ENCODE measurements around the gene SEBOX. TPM values are rescaled to one million over a fixed set of nuclear protein-coding genes. Genes with fewer than 3 reads are reported as not detected.

SEBOX gene, protein sequence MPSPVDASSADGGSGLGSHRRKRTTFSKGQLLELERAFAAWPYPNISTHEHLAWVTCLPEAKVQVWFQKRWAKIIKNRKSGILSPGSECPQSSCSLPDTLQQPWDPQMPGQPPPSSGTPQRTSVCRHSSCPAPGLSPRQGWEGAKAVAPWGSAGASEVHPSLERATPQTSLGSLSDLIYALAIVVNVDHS
- not detected in 5 replicates for total RNA-seq (2022; extraction: Qiagen RNA extraction; ENCODE audit: low read depth)

GRCh38 chr17:28364665-28365363 is at the start of gene SEBOX:
SEBOX (minus strand) TSS chr17:28365199; CDS start chr17:28365151, 48 bp downstream.

DNA sequence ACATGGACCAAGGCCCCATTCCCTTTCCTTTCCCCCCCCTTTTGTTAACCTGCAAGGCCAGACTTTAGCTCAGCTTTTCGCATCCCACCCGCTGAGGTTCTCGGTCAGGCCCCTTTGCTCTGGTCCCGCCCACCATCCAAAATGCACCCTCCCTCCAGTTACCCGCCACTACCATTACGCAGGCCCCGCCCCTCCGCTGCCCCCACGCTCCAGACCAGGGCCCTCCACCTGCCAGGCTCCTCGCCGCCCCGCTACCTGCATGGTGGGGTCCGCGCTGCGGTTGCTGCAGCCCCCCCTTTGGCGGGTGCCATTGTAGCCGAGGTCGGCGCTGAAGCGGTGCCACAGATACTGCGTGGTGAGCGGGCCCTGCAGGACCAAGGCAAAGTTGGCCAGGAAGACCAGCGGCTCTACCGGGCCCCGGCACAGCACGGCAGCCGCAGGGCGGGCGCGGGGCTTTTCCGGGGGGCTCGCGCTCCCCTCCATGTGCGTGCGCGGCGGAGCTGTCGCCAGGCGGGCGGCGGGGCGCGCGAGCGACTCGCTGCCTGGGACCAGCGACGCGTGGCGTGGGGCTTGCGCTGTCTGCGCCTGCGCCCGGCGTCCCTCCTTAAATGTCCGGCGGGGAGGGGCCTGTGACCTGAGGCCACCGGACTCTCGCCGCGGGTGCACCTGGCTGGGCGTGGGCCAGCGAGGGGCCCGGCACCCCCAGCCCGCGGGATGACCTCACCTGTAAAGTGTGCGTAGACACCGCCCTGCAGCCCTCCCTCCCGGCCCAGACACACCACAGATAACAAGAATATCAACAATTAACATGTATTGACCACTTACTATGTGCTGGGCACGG is 40.9 kb upstream of the SEBOX start, which contains the start of gene SLC46A1:
Gene SLC46A1, minus strand, starts transcription at position 581 of the 841 bp plus-strand sequence. Its CDS starts 98 bp downstream, at position 483.

GRCh38 chr17:28371245-28372202 is 6.5 kb upstream of the SEBOX start, which contains the start of gene SARM1:
SARM1 (plus strand) TSS chr17:28371694; CDS start chr17:28372033, 339 bp downstream.

GRCh38 chr17:28370035-28370743 is 5.2 kb upstream of the SEBOX start, which contains the start of gene VTN:
VTN (minus strand) TSS chr17:28370307; CDS start chr17:28370203, 104 bp downstream.

DNA sequence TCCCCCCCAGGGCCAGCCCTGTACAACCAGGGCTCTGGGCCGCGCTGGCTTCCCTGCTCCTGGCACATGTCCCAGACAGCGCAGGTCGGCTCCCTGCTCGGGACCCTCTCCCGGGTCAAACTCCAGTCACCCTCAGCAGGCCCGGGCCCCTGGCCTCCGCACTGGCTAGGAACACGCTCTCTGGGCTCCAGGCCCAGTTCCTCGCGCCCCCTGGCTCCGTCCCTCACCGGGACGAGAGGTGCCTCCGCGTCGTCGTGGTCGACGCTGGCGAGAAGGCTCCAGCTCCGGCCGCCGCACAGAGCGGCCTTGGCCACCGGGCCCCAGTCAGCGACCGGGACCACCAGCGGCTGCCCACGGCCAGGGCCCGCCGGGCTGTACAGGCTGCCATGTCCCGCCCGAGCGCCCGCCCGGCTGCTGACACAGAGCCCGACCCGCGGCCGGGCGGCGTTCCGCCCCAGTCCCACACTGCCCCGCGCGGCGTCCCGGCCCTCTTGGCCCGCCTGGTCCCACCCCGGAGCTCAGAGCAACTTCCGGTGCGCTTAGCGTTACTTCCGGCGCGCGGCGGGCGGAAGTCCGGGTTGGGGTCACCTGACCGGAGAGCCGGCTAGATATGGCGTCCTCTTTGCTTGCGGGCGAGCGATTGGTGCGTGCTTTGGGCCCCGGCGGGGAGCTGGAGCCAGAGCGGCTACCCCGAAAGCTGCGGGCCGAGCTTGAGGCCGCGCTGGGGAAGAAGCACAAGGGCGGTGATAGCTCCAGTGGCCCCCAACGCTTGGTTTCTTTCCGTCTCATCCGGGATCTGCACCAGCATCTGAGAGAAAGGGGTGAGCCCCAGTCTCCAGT is 7.7 kb downstream of the SEBOX start, which contains the start of gene POLDIP2:
Gene POLDIP2, minus strand, starts transcription at position 467 of the 840 bp plus-strand sequence. Its CDS starts 79 bp downstream, at position 388.

GRCh38 chr17:28335201-28335958 is 29.6 kb downstream of the SEBOX start, which contains the start of the genes IFT20 and TNFAIP1:
IFT20 (minus strand) TSS chr17:28335472; CDS start chr17:28331985, 3,487 bp downstream.
TNFAIP1 (plus strand) TSS chr17:28335761; CDS start chr17:28339522, 3,761 bp downstream.

GRCh38 chr17:28318759-28319597 is 46.0 kb downstream of the SEBOX start, which contains the start of gene TMEM97:
TMEM97 (plus strand) TSS chr17:28319200; CDS start chr17:28319240, 40 bp downstream.

Other genes with a start within 250 kb of the SEBOX start
- gene TMEM97, start 46.0 kb downstream of the SEBOX start, total RNA-seq (2022; extraction: Qiagen RNA extraction; ENCODE audit: low read depth), result 48.1 to 56.0 TPM (median 51.1 TPM) in 5 replicates
- gene IFT20, start 29.7 kb downstream of the SEBOX start, total RNA-seq (2022; extraction: Qiagen RNA extraction; ENCODE audit: low read depth), result 57.2 to 59.9 TPM (median 57.8 TPM) in 5 replicates
- gene TNFAIP1, start 29.4 kb downstream of the SEBOX start, total RNA-seq (2022; extraction: Qiagen RNA extraction; ENCODE audit: low read depth), result 39.9 to 54.1 TPM (median 46.9 TPM) in 5 replicates
- 139 to 167 TPM (median 160 TPM) in 5 replicates for gene POLDIP2, start 7.7 kb downstream of the SEBOX start, total RNA-seq (2022; extraction: Qiagen RNA extraction; ENCODE audit: low read depth)
- gene VTN, start 5.1 kb upstream of the SEBOX start, total RNA-seq (2022; extraction: Qiagen RNA extraction; ENCODE audit: low read depth), result 16.0 to 24.4 TPM (median 22.0 TPM) in 5 replicates
- gene SARM1, start 6.5 kb upstream of the SEBOX start, total RNA-seq (2022; extraction: Qiagen RNA extraction; ENCODE audit: low read depth), result 4.3 to 7.2 TPM (median 5.2 TPM) in 5 replicates
- gene SLC46A1, start 41.0 kb upstream of the SEBOX start, total RNA-seq (2022; extraction: Qiagen RNA extraction; ENCODE audit: low read depth), result 16.1 to 21.6 TPM (median 20.2 TPM) in 5 replicates
- gene SLC13A2, start 108.4 kb upstream of the SEBOX start, total RNA-seq (2022; extraction: Qiagen RNA extraction; ENCODE audit: low read depth), result 0.10 to 0.18 TPM (median 0.14 TPM) in 4 of 5 replicates, not detected in the other
- not detected in 5 replicates for gene FOXN1, start 141.1 kb upstream of the SEBOX start, total RNA-seq (2022; extraction: Qiagen RNA extraction; ENCODE audit: low read depth)
- gene UNC119, start 187.4 kb upstream of the SEBOX start, total RNA-seq (2022; extraction: Qiagen RNA extraction; ENCODE audit: low read depth), result 25.1 to 32.6 TPM (median 29.0 TPM) in 5 replicates
- 55.8 to 58.4 TPM (median 56.6 TPM) in 5 replicates for gene PIGS, start 206.3 kb upstream of the SEBOX start, total RNA-seq (2022; extraction: Qiagen RNA extraction; ENCODE audit: low read depth)
- 1.3 to 2.3 TPM (median 1.8 TPM) in 5 replicates for gene ALDOC, start 211.7 kb upstream of the SEBOX start, total RNA-seq (2022; extraction: Qiagen RNA extraction; ENCODE audit: low read depth)
- 72.4 to 90.1 TPM (median 77.8 TPM) in 5 replicates for gene SPAG5, start 233.8 kb upstream of the SEBOX start, total RNA-seq (2022; extraction: Qiagen RNA extraction; ENCODE audit: low read depth)
- gene RSKR, start 249.0 kb upstream of the SEBOX start, total RNA-seq (2022; extraction: Qiagen RNA extraction; ENCODE audit: low read depth), result 2.2 to 4.9 TPM (median 4.2 TPM) in 5 replicates